ENCODE results near the gene PPP1R12B.

DNA sequence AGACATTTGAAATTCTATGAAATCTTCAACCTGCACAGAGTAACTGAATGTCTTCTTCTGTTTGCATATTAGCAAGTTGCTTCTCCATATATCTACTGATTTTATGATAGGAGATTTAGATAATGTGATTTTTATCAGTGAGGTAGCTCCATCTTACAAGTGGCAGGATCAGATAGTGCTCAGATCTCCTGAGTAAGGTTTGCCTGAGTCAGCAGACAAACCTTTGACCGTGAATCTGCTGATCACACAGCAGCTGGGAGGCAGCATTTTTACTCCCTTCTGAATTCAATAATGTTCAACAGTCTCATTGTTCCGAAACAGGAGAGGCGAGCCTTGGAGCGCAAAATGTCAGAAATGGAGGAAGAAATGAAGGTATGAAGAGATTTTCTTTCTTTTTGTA, 220.3 kb downstream of the PPP1R12B start:
- TF ChIP-seq CTCF (conservative IDR thresholded peaks at IDR 0.05 in 1 of 2, IDR thresholded peaks at IDR 0.05 in 1 of 2; ENCODE audit: low read depth in 1 of 2, low read length in 2 of 2) = no peak
- no peak for TF ChIP-seq EZH2 (IDR thresholded peaks at IDR 0.05; ENCODE audit: low read length, missing control alignments)
